ENCODE results near the gene UGT1A6.

The UGT1A6 gene

DNA sequence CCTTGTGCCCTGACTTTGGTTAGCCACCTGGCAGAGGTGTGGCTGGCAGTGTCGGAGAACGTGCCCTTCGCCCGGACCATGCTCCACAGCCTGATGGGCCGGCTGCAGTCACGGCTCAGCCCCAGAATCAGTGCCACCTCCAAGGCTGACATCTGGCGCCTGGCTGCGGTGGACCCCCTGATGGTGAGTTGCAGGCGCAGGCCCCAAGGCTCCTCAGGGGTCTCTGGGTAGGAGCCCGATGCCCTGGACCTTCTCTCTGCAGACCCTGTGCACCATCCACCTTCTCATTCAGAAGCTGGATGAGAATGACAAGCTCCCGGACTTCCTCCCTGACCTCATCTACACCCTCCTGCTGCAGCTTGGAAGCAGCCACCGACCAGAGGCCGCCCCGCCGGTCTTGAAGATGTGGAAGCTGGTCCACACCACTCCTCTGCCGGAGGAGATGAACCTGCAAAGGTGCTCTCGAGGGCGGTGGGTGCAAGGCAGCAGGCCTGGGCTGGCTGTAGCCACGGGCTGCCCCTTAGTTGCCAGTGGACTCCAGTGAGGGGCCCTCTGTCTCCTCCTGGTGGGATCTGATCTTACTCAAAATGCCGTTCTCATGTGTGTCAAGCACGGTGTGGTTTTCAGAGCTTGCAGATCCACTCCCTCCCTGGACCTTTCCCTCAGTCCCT is 129.5 kb downstream of the UGT1A6 start:
- DNase-seq, result no peak

Measured in NK-92 treated with Interleukin-12 subunit alpha and Interleukin-12 subunit beta, amount 100 ng/mL, for 24 hours (cell line).